Skeletal muscle cell (primary cell): ENCODE data around the gene SLC66A3.

Experiments
- DNase-seq: peaks from one replicate; pipeline ENCODE4 v3.0.0-alpha.2; 2010; ENCODE audit warnings: low read depth
- H3K4me3 ChIP-seq: 2 replicates; pipeline ENCODE4 v1.5.1; 2011; ENCODE audit warnings: low read depth, mild to moderate bottlenecking, control low read depth, low read length, moderate library complexity

SLC66A3 gene

GRCh38 chr2:11133238-11133935 is 21.9 kb upstream of the SLC66A3 start:
- no peak for DNase-seq

GRCh38 chr2:11133936-11134320 is 21.3 kb upstream of the SLC66A3 start:
- DNase-seq: no peak
- H3K4me3 ChIP-seq: no peak overlapping the region

More at GRCh38 chr2:11133238-11133935, 21.9 kb upstream of the SLC66A3 start:
- H3K4me3 ChIP-seq: peak overlapping the region; percentile 53

DNA sequence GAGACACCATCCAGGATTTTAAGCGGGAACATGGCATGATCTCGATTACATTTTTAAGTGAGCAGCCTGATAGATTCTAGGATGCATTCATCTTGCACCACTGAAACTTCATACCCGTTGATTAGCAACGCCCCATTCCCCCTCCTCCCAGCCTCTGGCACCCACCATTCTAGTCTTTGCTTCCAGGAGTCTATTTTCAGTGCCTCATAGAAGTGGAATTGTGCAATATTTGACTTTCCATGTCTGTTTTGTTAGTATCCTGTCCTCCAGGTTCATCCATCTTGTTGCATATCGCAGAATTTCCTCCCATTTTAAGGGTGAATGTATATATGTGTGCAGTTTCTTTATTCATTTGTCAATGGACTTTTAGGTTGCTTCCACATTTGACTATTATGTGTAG is 20.9 kb upstream of the SLC66A3 start:
- H3K4me3 ChIP-seq: no peak overlapping the region
- DNase-seq: no peak

DNA sequence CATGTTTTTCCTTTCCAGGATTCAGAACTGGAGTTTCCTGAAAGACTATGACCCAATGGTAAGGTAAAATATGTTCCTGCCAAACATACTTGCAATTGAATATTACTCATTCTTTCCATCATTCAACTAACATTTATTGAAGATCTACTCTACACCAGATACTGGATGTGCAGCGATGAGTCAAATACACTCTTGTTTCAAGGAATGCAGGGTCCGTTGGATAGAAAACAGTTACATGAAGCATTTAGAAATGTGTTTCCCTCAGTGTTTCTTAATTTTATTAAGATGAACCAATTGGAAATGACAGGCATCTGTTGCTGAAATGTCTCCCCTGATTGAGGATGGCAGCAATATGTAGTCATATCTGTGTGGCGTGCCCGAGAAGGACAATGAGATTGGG is 14.8 kb upstream of the SLC66A3 start:
- no peak overlapping the region for H3K4me3 ChIP-seq
- no peak for DNase-seq

DNA sequence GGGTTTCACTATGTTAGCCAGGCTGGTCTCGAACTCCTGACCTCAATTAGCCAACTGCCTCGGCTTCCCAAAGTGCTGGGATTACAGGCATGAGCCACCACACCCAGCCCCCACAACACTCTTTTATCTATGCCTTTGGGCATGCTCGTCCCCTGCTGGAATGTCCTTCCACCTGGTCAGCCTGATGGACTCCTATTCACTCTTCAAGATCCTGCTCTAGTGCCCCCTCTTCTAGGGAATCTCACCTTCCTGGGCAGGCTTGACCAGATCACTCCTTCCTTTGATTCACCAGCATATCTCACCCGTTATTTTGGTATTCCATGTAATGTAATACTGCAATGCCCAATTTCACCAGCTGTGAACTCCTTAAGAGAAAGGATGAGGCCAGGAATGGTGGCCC is 13.9 kb upstream of the SLC66A3 start:
- no peak for DNase-seq
- no peak overlapping the region for H3K4me3 ChIP-seq

DNA sequence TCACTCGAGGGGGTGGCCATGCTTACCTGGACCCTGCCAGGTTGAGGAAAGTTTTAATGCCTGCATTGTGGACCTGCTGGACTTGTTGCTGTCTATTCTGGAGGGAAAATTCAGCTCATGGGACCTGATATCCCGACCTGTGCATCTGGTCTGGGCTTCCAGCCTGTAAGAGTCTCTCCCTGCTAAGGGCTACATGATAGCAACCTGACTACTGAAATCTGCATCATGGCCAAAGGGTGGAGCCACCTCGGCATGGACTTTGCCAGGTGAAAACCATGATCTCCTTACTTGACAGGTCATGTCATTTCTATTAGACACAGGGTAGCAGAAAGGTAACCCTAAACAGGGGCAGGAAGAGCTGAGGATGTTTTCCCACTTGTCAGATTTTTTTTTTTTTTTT is 12.9 kb upstream of the SLC66A3 start:
- DNase-seq: no peak
- H3K4me3 ChIP-seq: no peak overlapping the region

- no peak for DNase-seq
- H3K4me3 ChIP-seq: no peak overlapping the region
Observed at GRCh38 chr2:11142987-11143386, 12.3 kb upstream of the SLC66A3 start.

DNA sequence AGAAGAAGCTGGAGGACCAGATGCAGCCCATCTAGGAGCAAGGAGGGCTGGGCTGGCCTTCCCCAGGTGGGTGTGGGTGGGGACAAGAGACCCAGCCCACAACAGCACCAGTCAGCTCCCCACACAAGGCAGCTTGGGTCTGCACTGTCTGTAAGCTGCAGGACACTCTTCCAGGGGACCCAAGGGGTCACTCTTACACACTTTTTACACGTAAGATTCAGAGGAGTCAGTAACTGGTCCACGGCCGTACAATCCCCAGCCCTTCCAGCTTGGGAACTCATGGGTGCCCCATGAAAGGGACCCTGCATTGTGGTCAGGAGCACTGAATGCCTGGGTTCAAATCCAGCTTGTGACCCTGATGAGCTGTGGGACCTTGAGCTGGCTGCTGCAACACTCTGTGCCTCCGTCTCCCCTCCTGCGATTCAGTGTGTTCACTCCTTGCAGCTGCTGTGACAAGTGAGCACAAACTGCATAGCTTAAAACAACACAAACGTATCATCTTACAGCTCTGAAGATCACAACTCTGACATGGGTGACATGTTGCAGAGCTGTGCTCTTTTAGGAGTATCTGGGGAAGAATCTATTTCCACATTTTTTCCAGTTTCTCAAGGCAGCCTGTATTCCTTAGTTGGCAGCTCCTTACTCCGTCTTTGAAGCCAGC is 11.1 kb upstream of the SLC66A3 start:
- no peak overlapping the region for H3K4me3 ChIP-seq
- DNase-seq: no peak

DNA sequence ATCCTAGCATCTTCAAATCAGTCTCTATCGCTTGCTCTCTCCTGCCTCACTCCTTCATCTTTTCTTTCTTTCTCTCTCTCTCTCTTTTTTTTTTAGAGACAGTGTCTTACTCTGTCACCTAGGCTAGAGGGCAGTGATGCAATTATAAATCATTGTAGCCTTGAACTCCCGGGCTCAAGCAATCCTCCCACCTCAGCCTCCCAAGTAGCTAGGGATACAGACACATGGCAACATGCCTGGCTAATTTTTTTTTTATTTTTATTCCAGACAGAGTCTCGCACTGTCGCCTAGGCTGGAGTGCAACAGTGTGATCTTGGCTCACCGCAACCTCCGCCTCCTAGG is 10.6 kb upstream of the SLC66A3 start:
- no peak overlapping the region for H3K4me3 ChIP-seq
- DNase-seq: no peak

DNA sequence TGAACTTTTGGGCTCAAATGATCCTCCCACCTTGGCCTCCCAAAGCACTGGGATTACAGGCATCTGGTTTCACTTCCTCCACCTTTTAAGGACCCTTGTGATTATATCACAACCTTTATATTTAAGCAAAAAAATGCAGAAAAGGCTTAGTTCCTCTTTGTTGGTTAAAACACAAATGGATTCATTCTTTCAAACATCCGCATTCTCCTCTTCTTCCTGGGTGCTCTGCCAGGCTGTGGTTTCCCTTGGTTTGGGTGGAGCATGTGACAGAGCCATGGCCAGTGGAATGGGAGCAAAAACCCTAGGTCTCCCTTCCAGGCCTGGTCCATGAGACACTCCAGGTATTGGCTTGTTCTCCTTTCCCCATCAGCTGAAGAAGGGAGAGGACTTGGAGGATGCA is 9.9 kb upstream of the SLC66A3 start:
- DNase-seq: no peak
- no peak overlapping the region for H3K4me3 ChIP-seq

- DNase-seq: no peak
- H3K4me3 ChIP-seq: no peak overlapping the region
Observed at GRCh38 chr2:11146076-11146475, 9.2 kb upstream of the SLC66A3 start.

- no peak overlapping the region for H3K4me3 ChIP-seq
- DNase-seq: no peak
Observed at GRCh38 chr2:11147263-11147662, 8.0 kb upstream of the SLC66A3 start.

DNA sequence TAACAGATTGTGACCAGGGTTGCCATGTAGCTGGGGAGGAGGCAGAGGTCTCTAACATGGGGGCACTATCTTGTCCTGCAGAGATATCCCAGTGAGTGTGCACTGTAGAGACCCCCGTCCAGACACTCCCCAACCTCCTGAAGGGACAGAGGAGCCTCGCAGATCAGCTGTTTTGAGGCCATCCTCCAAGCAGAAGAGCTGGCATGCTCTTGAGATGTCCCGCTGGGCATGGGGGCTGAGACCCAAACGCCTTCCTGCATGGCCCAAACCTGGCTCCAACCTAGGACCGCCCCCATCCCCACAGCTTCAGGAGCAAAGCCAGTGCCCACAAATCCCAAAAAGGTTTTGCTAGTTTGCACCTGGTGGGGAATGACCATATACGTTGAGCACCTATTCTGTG is 2.7 kb upstream of the SLC66A3 start:
- no peak for DNase-seq
- H3K4me3 ChIP-seq: no peak overlapping the region

DNA sequence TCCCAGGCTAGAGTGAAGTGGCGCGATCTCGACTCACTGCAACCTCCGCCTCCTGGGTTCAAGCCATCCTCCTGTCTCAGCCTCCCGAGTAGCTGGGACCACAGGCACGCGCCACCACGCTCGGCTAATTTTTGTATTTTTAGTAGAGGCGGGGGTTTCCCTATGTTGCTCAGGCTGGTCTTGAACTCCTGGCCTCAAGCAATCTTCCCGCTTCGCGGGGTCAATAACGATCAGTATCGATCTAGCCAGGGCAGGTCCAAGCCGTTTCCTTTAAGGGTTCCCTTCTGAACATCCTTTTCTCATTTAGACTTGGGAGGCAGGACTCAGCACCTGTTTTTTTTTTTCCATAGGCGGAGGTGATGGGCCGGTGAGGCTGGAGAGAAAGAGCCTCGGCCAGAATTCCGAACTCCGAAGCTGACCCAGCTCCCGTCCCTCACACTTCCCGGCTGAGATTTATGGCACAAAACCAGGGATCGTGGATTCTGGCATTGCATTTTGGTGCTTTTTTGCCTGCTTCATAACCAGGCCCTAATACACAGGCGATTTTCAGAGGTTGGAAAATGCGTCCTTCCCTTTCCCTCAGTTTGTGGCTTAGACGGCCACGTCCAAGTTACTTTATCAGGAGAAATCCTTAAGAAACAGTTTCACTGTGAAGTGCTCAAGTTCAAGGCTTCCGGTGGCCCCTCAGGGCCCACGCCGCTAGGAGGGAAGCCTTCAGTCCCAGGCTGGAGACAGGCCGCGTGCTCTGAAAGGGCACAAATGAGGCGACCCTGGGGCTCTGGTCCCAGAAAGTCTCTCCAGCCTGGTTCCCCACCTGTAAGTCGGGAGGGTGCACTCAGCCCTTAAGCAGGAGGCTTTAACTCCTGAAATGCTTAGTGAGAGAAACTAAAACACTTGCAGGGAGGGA is 998 bp upstream of the SLC66A3 start:
- DNase-seq: no peak
- peak overlapping the region; percentile 52 for H3K4me3 ChIP-seq

DNA sequence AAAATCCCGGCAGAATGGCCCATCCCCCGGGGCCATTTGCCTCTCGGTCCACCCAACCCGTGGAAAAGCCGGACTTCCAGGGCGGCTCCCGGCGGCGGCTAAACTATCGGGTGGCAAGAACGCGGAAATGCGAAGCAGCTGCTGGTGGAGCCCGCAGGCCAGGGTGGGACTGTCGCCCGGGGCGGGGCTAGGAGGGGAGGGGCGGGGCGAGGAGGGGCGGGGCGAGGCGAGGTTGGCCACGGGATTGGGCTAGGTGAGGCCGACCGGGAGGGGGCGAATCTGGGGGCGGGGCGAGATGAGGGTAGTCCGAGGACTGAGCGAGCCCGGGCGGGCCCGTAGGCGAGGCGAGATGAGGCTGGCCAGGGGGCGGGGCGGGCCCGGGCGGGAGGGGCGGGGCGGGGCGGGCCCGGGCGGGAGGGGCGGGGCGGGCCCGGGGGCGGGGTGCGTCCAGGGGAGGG is 315 bp upstream of the SLC66A3 start:
- peak overlapping the region; percentile 52 for H3K4me3 ChIP-seq
- DNase-seq: peak; percentile 87

- H3K4me3 ChIP-seq: no peak overlapping the region
Observed at GRCh38 chr2:11156396-11157075, 1.3 kb downstream of the SLC66A3 start.

DNA sequence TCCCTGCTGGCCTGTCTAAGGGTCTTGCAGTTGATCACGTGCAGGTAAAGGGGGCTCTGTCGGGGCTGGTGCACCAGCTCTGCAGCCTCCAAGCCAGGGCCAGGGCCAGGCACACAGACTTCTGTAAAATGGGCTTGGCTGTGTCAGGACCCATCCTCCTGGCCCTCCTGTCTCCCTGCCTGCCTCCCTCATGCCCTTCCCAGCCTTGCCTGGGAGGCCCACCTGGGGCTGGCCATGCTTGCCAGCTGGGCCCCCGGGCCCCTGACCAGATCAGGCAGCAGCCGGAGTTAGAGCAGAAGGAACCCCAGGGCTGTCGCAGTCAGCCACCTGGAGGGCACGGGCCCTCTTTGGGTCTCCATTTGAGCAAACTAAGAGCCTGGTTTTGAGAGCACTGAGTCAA is 2.0 kb downstream of the SLC66A3 start:
- no peak overlapping the region for H3K4me3 ChIP-seq
- DNase-seq: no peak

More at GRCh38 chr2:11156396-11157075, 1.3 kb downstream of the SLC66A3 start:
- DNase-seq: no peak

DNA sequence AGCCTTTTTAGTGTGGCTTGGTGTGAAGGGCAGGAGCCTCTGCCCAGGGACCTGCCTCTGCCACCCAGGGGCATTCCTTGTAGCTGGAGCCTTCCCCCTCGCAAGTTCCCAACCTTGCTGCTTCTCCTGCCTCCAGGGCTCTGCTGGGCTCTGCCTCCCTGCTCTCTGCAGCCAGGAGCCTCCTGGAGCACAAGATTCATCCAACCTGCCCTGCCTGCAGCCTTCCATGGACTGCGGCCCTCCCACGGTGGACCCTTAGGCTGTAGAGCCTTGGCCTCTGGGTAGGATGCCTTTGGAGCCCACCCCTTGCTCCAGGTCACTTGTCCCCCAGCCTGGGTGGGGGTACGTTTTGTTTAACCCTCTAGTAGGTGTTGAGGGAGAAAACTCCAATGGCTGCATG is 2.5 kb downstream of the SLC66A3 start:
- DNase-seq: no peak

DNA sequence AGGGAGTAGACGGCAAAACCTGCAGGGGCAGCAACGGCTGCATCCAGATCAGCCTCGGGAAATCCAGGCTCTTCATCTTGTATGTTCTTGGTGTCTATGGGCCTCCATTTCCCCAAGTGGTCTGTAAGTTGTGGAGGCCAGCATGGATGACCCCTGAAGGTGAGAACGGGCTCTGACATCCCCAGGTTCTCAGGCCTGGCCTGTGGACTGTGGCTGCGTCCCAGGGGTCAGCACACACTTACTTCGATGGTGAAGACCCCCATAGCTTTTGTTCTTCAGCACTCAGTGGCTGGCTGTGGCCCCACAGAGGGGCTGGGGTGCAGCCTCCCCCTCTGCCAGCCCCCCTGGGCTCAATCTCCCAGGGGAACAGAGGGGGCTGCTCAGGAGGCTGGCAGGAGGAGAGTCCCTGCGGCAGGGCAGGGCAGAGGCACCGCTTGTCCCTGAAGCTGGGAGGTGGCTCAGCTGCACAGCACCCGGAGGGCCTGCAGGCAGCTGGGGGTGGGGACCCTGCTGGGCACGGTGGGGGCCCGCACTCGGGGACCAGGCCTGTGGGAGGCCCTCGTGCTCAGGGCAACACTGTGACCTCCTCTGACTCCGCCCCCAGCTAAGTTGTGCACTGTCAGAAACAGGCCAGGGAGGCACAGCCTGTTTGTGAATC is 3.8 kb downstream of the SLC66A3 start:
- DNase-seq: no peak
- H3K4me3 ChIP-seq: no peak overlapping the region

More for the DNA sequence above, 2.5 kb downstream of the SLC66A3 start:
- H3K4me3 ChIP-seq: no peak overlapping the region
